WTC11 (cell line): Measurements from ENCODE around the gene OPN1LW.

ENCODE experiments used
- CREM ChIP-seq: sonication (generic); formaldehyde crosslinking; IDR thresholded peaks from 2 replicates; pipeline ENCODE4 v1.8.1; 2022; ENCODE audit warnings: mild to moderate bottlenecking, missing genetic modification reagents, moderate library complexity
- MXD4 ChIP-seq: fragments of 250-450 bp; sonication (Bioruptor Pico); IDR thresholded peaks from 2 replicates; pipeline ENCODE4 v1.8.0; 2021; ENCODE audit warnings: mild to moderate bottlenecking, moderate library complexity, borderline replicate concordance
- NR3C1 ChIP-seq: sonication (generic); formaldehyde crosslinking; conservative IDR thresholded peaks from 2 replicates; pipeline ENCODE4 v1.8.1; 2023; ENCODE audit warnings: low read depth, mild to moderate bottlenecking, missing genetic modification reagents
- ZNF232 ChIP-seq: sonication (generic); formaldehyde crosslinking; IDR thresholded peaks from 2 replicates; pipeline ENCODE4 v1.8.0; 2022; ENCODE audit warnings: mild to moderate bottlenecking, missing genetic modification reagents
- TF ChIP-seq, protein P1 (sequence below): fragments of 200-600 bp; IDR thresholded peaks from 2 replicates; pipeline ENCODE4 v1.8.0; 2022; ENCODE audit warnings: antibody characterized with exemption
- TF ChIP-seq, protein P2 (sequence below): sonication (generic); formaldehyde crosslinking; IDR thresholded peaks from 2 replicates; pipeline ENCODE4 v1.8.1; 2023; ENCODE audit warnings: mild to moderate bottlenecking, missing genetic modification reagents, moderate library complexity
- TF ChIP-seq, protein P3 (sequence below): sonication (generic); formaldehyde crosslinking; IDR thresholded peaks from 2 replicates; pipeline ENCODE4 v1.8.1; 2022; ENCODE audit warnings: mild to moderate bottlenecking, missing genetic modification reagents, moderate library complexity, borderline replicate concordance

DNA sequence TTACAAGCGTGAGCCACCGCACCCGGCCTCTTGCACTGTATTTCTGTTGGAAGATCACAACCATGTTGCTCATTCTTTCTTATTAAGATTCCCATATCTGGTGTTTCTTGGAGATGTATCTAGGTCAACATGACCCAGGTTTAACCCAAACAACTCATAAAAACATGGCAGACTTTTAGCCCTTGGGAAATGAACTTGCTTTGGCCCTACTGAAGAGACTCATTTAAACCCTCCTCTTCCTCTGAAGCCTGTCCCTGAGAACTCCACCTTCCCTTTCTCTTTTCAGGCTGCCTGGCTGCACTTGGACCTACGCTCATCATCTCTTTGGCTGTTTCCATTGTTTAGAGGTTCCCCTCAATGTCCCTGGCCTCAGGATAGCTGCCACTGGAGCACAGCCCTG lies 22.8 kb upstream of the OPN1LW start:
- TF ChIP-seq, protein P1, sequence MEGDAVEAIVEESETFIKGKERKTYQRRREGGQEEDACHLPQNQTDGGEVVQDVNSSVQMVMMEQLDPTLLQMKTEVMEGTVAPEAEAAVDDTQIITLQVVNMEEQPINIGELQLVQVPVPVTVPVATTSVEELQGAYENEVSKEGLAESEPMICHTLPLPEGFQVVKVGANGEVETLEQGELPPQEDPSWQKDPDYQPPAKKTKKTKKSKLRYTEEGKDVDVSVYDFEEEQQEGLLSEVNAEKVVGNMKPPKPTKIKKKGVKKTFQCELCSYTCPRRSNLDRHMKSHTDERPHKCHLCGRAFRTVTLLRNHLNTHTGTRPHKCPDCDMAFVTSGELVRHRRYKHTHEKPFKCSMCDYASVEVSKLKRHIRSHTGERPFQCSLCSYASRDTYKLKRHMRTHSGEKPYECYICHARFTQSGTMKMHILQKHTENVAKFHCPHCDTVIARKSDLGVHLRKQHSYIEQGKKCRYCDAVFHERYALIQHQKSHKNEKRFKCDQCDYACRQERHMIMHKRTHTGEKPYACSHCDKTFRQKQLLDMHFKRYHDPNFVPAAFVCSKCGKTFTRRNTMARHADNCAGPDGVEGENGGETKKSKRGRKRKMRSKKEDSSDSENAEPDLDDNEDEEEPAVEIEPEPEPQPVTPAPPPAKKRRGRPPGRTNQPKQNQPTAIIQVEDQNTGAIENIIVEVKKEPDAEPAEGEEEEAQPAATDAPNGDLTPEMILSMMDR: no peak
- TF ChIP-seq, protein P2, sequence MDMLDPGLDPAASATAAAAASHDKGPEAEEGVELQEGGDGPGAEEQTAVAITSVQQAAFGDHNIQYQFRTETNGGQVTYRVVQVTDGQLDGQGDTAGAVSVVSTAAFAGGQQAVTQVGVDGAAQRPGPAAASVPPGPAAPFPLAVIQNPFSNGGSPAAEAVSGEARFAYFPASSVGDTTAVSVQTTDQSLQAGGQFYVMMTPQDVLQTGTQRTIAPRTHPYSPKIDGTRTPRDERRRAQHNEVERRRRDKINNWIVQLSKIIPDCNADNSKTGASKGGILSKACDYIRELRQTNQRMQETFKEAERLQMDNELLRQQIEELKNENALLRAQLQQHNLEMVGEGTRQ (CRISPR knock-in tag): no peak
- TF ChIP-seq ZNF232 (no peak), CREM (CRISPR knock-in tag) (no peak), MXD4 (no peak), NR3C1 (CRISPR knock-in tag) (no peak)
- TF ChIP-seq, protein P3, sequence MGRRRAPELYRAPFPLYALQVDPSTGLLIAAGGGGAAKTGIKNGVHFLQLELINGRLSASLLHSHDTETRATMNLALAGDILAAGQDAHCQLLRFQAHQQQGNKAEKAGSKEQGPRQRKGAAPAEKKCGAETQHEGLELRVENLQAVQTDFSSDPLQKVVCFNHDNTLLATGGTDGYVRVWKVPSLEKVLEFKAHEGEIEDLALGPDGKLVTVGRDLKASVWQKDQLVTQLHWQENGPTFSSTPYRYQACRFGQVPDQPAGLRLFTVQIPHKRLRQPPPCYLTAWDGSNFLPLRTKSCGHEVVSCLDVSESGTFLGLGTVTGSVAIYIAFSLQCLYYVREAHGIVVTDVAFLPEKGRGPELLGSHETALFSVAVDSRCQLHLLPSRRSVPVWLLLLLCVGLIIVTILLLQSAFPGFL (CRISPR knock-in tag): no peak
